ENCODE results near the gene PLA2G4F.

PLA2G4F gene

DNA sequence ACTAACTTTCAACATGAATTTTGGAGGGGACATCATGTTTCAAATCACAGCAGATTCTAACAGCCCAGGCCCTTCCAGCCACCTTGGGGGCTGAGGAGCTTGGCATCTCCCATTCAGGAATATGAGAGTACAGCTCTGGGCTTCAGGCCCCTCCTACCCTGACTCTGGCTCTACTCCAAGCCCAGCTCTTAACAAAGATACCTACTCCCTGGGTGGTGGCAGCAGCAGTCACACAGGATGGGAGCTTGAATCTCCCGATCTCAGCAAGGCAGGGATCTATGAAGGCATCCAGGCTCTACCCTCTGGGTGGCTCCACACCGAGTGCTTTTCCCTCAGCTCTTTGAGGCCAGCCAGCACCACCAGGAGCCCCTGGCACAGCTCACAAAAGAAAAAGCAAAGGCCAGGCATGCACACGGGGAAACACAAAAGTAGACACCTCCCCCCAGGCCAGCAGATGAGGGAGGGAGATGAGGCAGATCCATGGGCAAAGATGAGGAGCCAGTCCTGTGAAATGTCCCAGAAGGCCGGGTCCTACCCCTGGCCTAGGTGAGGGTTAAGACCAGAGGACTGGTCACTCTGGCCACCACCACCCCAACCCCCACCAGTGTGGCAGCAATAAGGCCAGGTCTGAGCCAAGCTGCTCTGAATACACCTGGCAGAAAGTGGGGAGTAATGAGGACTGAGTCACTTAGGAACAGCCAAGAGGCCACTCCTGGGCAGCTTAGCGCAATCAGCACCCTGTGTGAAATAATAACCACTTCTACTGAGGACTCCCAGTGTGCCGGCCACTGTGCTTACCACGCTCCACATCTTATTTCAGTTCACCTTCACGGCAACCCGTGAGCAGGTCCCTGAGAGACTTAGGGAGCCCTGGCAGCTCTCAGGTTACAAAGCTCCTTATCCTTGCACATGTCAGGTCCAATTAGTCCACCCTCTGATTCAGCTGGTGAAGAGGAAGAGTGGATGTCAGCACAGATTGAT is 24.3 kb downstream of the PLA2G4F start:
- no peak for DNase-seq (ENCODE audit: low read depth in 2 of 2, low spot score in 1 of 2)

DNA sequence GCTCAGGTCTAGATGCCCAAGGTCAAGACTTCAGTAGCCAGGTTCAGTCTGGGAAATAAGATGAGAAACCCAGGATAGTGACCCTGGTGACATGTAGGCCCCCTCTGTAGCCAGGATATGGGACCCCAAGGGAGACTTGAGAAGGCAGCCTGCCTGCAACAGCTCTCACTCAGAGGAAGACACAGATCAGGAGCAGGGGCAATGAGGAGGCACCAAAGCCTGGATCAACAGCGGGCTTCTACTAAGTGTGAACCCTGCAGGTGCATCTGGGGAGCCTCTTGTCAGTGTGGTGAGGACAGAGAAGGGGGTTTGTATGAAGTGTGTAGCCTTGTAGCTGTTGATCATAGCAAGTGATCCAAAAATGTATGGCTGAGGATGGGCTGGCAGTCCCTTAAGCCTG is 25.4 kb downstream of the PLA2G4F start:
- DNase-seq (ENCODE audit: low read depth in 2 of 2, low spot score in 1 of 2), result no peak

DNA sequence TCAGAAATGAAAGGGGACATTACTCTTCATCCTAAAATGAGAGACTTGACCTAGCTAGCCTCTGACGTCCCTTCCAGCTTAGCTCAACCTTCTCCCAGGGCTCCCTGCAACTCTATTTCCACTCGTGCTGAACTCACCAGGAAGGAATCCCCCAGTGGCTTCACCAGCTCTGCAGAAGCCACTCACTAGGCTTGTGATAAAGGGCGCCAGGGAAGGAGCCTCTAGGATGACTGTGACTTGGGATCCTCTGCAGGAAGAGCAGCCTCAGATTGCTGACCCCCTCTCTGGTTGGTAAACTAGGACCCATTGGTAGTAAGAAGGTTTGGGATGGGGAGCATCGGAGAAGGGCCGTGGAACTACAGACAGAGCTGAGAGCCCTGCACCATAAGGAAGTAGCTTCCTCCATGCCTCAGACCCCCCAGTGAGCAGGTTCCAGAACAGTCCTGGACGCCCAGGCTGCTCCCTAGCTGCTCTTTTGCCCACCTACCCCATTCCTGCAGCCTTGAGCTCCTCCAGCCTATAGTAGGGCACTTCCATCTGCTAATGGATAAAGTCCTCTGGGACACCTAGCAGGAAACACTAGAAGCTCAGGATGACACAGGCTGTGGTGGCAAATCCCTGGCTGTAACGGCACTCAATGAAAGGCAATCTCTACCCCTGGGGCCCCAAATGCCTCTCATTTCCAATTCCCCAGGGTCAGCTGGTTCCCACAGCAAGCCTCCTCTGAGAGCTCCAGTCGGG is 26.0 kb downstream of the PLA2G4F start:
- DNase-seq (ENCODE audit: low read depth in 2 of 2, low spot score in 1 of 2), result no peak

DNA sequence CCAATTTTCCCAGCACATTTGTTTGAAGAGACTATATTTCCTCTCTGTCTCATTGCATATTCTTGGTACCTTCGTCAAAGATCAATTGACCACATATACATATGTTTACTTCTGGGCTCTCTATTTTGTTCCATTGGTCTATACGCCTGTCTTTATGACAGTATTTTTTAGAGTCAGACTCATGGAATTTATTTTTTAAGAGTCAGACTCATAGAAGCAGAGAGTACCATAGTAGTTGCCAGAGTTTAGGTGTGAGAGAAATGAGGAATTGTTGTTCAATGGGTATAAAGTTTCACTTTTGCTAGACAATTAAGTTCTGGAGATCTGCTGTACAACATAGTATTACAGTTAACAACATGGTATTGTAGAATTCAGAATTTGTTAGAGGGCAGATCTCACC is 27.1 kb downstream of the PLA2G4F start:
- DNase-seq (ENCODE audit: low read depth in 2 of 2, low spot score in 1 of 2), result no peak

DNA sequence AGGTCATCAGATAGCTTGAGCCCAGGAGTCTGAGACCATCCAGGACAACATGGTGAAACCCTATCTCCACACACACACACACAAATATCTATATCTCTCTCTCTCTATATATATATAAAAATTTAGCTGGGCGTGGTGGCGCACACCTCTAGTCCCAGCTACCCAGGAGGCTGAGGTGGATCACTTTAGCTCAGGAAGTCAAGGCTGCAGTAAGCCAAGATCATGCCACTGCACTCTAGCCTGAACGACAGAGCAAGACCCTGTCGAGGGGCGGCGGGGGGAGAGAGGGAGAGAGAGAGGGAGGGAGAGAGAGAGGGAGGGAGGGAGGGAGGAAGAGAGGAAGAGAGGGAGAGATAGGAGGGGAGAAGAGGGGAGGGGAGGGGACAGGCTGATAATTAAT is 28.0 kb downstream of the PLA2G4F start:
- DNase-seq (ENCODE audit: low read depth in 2 of 2, low spot score in 1 of 2), result no peak

DNA sequence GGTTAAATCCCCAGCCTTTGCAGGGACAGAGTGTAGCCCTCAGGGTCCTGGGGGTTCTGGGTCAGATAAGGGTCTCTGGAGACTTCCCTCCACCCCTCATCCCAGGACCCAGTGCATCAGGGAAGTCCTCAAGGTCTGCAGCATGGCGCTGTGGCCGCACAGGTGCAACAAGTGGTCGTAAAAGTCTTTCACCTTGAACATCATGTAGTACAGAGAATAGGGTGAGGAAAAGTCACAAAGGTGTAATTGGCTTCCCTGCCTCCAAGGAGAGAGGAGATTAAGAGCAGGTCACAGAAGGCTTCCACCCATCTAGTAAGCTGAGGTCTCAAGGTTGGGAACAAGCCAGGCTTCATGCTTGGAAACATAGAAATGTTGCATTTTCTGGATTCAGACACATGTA is 32.9 kb downstream of the PLA2G4F start:
- no peak for DNase-seq (ENCODE audit: low read depth in 2 of 2, low spot score in 1 of 2)

DNA sequence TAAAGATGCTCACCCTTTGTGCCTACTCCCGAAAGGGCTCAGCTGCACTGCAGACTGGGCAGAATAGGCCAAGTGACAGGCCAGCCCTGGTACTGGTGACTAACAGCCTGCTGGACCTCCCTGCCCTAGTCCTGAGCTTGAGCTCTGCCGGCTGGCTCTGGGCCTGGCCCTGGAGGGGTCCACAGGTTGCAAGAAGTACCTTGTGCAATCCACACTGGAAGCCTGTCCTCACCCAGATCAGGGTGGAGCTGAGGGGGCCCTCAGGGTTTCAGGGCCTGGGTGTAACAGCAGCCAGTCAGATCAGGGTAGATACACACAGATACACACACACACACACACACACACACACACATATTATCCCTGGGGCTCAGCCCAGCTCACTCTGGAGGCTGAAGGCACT is 34.8 kb downstream of the PLA2G4F start:
- no peak for DNase-seq (ENCODE audit: low read depth in 2 of 2, low spot score in 1 of 2)

DNA sequence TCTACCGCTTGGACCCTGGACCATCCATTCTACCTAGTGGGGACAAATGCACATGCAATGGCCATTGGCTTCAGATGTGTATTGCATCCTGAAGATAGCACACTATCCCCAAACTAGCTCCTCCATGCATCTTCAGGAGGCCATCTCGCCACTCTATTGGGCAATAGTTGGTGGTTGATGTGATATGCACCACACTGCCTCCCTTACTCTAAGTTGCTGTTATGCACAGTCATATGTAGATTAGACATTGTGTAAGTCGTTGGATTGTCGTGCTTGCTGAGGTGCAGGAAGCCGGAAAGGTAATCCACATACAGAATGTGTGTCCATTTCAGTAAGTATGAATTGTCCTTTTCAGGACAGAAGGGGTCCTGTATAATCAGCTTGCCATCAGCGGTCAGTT is 35.4 kb downstream of the PLA2G4F start:
- no peak for DNase-seq (ENCODE audit: low read depth in 2 of 2, low spot score in 1 of 2)

DNA sequence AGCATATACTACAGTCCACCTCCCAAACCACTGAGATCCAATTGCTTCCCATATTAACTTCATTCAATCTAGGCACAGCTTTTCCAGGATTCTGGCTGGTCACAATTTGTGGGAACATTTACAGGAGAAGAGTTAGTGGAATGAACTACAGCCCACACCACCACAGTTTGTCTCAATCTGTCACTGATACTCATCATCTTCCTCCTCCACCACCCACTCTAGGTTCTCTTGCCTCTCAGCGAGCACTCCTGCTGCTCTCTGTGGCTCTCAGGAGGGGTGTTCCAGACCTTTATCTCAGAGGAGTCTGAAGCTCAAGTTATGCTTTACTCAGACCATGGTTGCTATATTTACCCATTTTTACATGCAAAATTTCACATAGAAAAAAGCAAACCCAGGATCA is 36.2 kb downstream of the PLA2G4F start:
- no peak for DNase-seq (ENCODE audit: low read depth in 2 of 2, low spot score in 1 of 2)

DNA sequence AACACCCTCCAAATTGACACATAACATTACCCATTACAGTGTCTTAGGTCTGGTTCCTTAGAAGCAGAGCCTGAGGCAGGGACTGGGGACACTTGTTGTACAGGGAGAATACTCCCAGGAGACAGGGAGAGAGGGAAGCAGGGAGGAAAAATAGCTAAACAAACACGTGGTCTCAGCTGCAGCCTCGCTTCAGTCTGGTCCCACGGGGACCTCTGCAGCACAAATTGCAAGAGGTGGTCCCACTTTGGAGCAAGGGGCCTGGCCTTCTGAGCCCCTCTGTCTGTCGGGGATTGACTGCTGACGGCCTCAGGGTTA is 37.0 kb downstream of the PLA2G4F start:
- DNase-seq (ENCODE audit: low read depth in 2 of 2, low spot score in 1 of 2), result no peak

DNA sequence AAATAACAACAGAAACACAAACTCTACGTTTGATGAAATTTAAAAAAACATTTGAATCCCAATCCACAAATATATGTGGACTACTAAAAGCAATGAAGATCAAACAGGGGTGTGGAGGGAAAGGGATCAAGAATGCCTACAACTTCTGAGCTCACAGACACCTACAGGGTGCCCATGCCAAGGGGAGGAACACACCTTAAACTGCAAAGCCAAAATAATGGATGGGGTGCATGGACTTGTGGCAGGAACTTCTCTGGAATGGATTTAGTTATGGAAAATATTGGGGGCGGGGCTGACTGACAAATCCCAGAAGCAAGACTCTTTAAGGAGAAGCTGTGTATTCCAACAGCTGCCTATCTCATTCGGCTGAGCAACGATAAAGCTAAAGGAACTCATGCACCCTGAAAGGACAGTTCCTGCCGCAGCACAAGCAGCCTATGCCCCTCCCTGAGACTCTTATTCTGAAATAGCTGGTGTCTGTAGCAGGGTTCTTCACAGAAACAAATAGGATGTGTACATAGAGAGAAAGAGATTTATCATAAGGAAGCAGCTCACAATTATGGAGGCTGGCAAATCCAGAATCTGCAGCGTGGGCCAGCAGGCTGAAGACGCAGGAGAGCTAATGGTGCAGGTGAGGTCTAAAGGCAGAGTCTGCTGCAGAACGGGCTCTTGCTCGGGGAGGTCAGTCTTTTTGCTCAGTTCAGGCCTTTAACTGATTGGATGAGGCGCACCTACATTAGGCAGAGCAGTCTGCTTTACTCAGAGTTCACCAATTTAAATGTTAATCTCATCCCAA is 37.6 kb downstream of the PLA2G4F start:
- DNase-seq (ENCODE audit: low read depth in 2 of 2, low spot score in 1 of 2), result no peak

DNA sequence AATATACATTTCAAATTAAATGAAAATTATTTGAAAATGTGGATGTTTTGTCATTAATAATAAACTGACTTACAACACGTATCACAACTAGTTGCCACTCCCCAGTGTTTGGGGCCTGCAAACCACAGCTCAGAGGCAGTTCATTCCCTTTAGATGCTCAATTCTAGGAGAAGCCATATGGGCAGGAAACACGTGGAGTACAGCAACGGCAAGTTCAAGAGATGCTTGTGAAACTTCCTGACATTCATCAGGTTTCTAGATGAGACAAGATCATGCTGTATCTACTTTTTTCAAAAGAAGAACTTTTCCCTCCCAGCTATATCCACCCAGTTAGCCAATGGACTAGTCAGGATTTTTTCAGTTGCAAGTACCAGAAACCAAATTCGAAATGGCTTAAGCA is 44.5 kb downstream of the PLA2G4F start:
- no peak for DNase-seq (ENCODE audit: low read depth in 2 of 2, low spot score in 1 of 2)

DNA sequence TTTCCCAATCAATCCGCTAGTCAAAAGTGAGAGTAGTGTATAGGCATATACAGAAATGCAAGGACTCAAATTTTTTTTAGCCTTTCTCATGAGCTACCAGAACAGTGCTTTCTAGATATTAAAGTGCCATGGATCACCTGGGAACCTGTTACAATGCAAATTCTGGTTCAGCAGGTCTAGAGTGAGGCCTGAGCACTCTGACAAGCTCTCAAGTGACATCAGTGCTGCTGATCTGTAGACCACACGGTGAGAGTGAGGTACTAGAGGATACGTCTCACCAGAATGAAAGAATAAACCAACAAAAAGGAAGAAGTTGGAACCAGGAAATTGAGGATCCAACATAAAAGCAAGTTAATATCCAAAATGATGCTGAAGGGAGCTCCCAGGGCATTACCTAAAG is 46.1 kb downstream of the PLA2G4F start:
- no peak for DNase-seq (ENCODE audit: low read depth in 2 of 2, low spot score in 1 of 2)

DNA sequence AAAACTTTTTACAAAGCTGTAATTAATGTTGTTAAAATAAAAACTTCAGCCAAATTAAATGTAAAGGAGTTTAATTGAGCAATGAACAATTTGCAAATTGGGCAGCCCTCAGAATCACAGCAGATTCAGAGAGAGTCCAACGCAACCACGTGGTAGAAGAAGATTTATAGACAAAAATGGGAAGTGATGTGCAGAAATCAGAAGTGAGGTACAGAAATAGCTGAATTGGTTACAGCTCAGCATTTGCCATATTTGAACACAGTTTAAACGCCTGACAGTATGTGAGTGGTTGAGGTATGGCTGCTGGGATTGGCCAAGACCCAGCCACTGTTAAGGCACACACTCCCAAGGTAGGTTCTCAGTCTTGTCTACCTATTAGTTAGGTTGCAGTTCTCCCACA is 47.6 kb downstream of the PLA2G4F start:
- DNase-seq (ENCODE audit: low read depth in 2 of 2, low spot score in 1 of 2), result no peak

DNA sequence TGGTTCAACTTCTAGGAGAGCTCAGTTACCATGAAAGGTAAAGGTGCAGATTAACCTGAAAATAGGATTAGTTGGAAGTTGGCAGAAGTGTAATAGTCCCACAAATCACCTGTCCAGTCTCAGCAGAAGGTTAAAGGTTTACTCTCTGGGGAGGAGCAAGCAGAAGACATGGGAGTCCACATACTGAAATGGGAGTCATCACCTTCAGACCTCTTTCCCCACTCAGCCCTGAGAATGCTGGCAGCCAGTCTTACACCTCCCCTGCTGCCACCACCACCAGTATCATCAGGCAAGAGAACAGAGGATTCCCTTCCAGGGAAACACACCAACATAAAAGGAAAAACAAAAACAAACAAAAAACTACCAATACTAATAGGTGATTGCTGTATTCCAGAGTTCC is 48.2 kb downstream of the PLA2G4F start:
- DNase-seq (ENCODE audit: low read depth in 2 of 2, low spot score in 1 of 2), result no peak

DNA sequence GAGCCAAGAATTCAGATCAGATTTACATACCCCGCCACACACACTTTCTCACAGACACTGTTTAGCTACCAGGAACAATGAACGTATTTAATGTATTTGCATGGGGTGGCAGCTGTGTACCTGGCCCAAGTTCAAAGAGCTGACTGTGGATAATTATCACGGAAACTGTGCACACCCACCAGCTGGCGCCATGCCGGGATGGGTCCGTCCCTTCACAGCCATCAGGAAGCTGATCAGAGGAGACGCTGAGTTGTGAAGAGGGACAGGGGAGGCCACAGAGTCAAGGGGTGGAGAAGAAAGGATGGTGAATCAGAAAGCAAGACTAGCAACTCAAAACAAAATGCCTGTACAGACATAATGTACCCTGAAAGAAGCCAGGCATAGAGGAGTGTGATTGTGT is 49.0 kb downstream of the PLA2G4F start:
- no peak for DNase-seq (ENCODE audit: low read depth in 2 of 2, low spot score in 1 of 2)

DNA sequence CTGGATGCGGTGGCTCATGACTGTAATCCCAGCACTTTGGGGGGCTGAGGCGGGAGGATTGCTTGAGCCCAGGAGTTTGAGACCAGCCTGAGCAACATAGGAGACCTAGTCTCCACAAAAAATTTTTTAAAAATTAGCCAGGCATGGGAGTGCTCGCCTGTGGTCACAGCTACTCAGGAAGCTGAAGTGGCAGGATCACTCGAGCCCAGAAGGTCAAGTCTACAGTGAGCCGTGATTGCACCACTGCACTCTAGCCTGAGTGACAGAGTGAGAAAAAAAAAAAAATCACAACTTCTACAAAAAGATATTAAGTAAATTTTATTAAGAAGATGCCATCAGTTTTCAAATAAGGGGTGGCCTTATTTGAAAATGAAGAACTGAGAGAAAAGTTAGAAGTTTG is 50.1 kb downstream of the PLA2G4F start:
- DNase-seq (ENCODE audit: low read depth in 2 of 2, low spot score in 1 of 2), result no peak

DNA sequence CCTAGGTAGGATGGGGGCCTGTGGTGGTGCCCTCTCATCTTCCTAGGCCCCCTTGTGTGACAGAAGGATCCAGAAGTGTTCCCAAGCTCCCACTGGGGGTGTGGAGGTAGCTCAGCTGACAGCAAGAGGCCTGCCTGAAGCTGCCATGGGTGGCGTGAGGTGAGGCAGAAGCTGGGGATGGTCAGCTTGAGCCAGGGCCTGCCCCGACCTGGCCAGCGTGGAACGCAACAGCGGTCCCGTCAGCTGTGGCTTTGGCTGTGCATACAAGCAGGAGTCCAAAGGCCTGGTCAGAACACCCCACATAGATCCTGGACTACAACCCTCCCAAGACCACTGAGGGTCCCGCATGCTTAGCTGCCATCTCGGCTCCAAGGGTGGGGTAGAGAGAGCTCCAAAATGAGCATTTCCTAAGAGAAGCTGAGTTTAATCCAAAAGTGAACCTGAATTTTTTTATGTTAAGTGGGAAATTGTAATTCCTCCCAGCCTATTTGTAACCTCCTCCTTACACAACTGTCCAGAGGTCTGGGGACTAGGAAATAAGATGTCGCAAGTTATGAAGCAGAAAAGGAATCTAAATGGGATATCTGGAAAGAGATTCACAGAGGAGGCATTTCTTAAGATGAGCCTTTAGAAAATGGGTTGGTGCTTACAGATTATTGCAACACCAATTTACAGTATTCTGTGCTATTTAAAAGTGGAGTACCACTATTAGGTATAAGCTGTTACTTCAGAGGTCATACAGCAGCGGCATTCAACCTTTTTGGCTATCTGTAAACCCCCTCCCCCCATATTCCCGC is 52.1 kb downstream of the PLA2G4F start:
- no peak for DNase-seq (ENCODE audit: low read depth in 2 of 2, low spot score in 1 of 2)

DNA sequence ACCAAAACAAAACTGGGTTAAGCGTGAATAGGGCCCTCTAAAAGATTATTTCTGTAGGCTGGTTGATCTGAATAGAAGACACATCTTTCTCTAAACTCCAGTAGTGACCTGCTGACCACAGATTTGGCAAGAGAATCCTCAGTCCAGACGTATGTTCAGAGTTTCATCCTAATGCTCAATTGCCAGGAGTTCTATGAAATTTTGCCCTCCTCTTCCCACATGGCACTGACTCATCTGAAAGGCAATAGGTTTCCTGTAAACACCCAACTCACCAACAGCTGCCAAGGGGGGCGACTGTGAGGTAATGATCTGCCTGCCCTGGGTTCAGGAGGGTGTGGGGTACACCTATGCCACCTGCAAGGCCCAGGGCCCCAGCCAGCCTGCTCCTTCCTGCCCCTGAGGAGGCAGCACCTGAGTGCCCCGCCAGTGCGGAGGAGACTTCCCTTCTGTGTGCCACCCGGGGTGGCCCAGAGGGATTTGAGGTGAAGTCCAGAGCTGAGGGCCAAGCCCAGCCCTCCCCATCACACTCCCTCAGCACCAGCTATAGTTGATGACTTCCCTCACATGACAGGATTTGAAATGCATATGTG is 53.7 kb downstream of the PLA2G4F start:
- DNase-seq (ENCODE audit: low read depth in 2 of 2, low spot score in 1 of 2), result no peak

DNA sequence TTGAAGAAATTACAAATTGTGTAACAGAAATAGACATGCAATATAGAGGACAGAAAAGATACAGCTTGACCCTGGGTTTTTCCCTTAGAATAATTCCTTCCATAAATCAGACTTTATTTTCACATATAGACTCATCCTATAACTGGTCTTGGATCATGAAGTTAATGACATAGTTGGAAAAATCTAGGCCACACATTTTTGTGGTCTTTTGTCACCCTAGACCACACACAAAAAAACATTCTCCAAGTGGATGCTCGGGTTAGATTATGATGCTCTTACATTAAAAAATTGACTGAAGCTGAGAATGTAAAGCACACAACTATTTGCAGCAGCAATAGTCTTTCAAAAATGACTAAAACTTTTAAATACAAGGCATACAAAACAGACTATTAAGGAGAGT is 54.6 kb downstream of the PLA2G4F start:
- no peak for DNase-seq (ENCODE audit: low read depth in 2 of 2, low spot score in 1 of 2)

Measured in stimulated activated CD8-positive, alpha-beta memory T cell treated with anti-CD3 and anti-CD28 coated beads, Interleukin-4, amount 100 ng/mL, for 1 hour (primary cell).